Measurements from ENCODE around the gene FCRL3.

The FCRL3 gene

DNA sequence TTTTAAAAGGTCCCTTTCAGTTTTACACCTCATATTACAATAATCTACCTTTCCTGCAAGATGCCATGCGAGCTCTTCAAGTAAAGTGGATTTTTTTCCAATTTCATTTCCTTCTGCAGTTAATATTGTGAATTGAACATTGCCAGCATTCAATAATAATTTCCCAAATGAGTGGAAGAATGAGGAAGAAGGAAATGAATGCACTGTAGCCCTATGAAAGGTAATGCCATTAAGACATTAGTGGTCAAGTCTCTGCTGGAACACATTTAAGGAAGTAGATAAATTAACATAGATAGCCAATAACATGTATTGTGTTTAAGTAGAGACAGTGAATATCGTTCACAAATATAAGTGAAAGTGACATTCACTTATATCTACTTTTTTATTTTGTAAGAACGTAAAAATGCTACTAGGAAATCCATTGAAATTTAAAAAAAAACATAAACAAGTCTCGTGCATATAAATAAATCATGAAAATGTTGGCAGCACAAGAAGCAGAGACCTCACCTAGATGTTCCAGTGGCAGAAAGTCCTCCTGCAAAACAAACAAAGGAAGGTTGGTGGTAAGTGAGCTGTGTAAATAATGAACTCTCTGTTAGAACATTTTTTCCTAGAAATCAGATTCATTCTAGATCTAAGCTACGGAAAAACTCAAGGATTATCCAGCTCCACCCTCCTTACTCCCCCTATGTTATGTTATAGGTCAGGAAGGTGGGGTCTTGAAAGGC lies 17.7 kb downstream of the FCRL3 start:
- DNase-seq (ENCODE audit: low read depth): no peak

DNA sequence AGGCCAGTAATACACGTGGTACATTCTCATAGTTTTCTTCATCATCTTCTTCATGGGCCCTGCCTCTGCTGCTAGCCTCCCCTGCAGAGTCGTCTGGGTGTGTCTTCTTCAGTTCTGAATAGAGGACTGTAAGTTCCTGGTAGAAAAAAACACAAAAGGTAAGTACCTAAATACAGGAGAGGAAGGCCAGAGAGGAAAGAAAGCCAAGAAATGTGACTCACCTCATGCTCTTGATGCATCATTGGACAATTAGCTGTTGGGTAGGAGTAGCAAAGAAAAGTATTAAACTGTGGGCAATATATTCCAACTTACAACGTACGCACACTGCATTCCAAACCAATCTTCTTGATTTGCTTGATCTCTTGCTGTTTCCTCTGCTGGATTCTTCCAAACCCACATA lies 21.8 kb downstream of the FCRL3 start:
- no peak for DNase-seq (ENCODE audit: low read depth)

DNA sequence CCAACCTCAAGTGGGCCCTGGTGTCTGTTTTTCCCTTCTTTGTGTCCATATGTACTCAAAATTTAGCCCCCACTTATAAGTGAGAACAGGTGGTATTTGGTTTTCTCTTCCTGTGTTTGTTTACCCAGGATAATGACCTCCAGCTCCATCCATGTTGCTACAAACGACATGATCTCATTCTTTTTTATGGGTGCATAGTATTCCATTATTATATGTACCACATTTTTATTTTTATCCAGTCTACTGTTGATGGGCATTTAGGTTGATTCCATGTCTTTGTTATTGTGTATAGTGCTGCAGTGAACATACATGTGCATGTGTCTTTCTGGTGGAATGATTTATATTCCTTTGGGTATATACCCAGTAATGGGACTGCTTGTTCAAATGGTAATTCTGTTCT lies 27.6 kb downstream of the FCRL3 start:
- no peak for DNase-seq (ENCODE audit: low read depth)

DNA sequence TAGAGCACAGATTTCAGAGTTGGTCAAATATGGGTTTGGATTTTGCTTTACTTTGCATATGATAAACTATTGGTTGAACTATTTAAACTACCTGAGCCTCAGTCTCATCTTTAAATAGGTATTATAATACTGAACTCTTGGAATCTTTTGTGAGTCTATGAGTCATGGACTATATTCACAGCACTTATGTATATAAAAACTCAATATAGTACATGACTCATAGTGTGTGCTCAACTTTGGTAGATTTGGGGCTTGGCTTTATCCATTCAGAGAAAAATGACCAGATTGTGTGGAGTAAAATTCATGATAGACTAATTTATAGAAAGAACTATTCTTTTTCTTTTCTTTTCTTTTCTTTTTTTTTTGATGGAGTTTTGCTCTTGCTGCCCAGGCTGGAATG lies 28.7 kb downstream of the FCRL3 start:
- peak; percentile 18 for DNase-seq (ENCODE audit: low read depth)

DNA sequence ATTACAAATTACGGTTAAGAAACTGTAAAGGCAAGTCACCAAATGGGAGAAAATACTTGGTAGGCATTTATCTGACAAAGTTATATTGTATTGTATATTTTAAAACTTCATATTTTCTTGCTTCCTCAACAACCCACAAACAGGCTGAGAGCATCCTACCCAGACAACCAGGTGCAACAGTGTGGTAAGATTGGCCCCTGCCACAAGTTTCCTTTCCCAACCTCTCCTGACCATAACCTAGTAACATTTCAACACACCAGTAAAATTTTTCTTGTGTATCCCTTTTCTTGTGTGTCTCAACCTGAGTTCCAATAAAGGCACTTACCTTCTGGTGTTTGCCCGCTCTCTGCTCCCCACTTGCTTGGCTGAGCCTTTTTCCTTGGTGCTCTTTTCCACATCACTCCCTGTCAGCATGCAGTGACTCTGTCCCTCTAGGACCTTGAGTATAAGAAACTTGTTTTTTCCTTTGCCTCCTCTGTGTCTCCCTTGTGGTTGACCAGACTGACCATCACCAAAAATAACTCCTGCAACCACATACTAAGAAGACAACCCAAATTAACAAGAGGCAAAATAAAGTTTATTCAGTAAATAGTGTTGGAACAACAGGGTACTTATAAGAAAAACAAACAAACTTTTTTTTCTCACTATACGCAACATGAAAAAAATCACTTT lies 40.9 kb downstream of the FCRL3 start:
- DNase-seq (ENCODE audit: low read depth): no peak

DNA sequence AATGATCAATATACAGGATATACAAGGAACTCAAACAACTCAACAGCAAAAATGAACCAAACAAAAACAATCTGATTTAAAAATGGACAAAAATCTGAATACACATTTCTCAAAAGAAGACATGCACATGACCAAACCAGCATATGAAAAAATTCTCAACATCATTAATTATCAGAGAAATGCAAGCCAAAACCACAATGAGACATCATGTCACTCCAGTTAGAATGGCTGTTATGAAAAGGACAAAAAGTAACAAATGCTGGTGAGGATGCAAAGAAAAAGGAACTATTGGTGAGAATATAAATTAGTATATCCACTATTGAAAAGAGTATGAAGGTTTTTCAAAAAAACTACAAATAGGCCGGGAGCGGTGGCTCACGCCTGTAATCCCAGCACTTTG lies 42.0 kb downstream of the FCRL3 start:
- no peak for DNase-seq (ENCODE audit: low read depth)

DNA sequence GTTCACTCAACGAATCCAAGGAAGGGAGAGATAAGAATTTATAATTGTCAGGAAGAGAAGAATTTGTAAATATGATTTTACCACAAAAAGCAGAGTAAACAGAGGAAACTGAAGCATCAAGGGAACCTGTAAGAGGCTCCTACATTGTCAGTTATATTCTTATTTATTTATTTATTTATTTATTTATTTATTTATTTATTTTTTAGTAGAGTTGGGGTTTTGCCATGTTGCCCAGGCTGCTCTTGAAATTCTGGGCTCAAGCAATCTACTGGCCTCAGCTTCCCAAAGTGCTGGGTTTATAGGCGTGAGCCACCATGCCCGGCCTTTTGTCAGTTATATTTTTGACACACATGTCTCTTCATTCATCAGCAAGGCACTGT lies 47.1 kb downstream of the FCRL3 start:
- no peak for DNase-seq (ENCODE audit: low read depth)

DNA sequence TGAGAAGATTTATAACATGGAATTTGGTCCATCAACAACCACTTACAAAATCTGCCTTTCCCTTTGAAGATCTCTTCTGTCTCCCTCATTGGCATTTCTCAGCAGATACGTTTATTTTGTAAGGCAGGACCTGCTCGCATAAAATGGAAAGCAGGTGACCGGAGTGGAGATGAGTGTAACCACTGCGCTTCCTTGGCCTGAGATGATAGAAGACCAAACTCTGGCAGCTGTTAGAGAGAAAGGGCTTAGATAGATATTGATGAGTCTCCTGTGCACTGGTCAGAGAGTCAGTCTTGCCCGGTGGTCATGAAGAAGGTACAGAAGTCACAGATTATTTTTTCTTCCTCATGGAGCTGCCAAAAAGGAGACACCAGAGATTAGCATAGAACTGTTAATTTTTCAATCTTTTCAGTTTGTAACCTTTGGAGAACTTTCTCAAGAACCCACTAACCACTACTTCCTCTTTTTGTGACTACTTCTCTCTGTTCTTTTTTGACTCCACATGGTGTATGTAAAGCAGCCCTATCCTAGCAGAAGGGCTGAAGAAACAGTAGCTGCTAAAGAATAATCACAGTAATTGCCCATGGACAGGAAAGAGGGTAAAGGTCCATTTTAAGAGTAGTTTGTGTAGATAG lies 47.6 kb downstream of the FCRL3 start:
- DNase-seq (ENCODE audit: low read depth): no peak

DNA sequence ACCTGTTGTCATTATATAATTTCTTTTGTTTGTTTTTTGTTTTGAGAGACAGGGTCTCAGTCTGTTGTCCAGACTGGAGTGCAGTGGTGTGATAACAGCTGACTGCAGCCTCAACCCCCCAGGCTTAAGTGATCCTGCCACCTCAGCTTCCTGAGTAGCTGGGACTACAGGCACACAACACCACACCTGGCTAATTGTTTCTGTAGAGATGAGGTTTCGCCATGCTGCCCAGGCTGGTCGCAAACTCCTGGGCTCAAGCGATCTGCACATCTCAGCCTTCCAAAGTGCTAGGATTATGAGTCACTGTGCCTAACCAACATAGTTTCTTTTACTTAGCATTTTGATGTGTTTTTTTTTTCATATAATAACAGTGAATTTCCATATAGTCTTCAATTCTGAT lies 52.3 kb downstream of the FCRL3 start:
- no peak for DNase-seq (ENCODE audit: low read depth)

DNA sequence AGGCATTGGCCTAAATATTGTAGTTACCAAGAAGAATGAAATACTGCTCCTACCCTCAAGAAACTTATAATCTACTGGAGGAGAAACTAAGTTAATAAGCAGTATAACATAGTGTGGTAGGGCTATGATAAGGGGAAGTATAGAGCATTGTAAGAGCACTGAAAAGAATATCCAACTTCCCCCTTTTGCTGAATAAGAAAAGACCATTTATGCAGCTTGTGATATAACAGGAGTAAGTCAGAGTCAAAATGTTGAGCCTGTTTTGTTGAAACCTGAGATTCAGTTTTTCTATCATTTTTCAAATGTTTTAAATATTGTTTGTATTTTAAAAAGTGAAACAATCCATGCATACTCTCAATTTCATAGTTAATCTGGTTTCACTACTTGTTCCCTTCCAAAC lies 54.4 kb downstream of the FCRL3 start:
- no peak for DNase-seq (ENCODE audit: low read depth)

DNA sequence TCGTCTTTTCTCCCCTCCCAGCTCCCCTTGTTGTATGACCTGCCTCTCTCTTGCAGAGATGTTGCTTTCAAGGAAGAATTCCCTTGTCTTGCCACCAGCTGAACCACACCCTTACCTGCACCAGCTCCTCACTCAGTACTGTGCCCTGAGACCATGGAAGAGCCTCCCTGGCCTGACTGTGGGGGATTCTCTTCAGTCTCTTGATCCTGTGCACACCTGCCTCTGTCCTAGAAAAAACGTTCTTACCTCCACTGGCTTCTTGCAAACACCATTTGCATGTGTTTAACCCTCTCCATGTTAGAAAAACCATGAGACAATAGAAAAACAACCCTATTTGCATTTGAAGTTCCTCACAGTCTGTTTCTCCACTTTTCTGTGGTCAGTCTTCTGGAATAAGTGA lies 59.4 kb downstream of the FCRL3 start:
- no peak for DNase-seq (ENCODE audit: low read depth)

DNA sequence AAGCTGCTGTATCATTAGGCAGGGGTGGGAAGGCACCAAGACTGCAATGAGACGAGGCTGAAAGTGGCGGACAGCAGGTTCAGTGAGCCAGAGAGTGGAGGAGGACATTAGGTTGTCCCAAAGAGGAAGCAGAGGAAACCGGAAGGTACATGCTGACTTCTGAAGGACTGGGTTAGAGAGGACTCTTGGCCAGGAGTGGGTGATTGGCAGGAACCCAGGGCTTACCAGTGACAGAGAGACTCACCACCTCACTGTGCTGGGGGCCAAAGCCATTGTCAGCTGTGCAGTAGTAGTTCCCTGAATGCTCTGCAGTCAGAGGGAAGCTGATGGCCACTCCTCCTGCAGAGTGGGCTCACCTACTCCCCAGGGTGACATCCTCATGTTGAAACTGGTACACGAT lies 60.8 kb downstream of the FCRL3 start:
- DNase-seq (ENCODE audit: low read depth): no peak

DNA sequence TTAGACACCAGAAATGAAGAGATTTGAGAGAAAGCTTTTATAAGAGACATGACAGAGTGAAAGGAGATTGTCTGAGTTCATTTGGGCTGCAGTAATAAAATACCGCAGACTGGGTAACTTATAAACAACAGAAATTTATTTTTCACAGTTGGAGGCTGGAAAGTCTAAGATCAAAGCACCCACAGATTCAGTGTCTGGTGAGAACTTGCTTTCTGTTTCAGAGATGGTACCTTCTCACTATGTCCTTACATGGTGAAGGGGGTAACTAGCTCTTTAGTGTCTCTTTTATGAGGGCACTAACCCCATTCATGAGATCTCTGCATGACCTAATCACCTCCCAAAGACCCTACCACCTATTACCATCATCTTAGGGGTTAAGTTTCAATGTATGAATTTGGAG lies 71.8 kb downstream of the FCRL3 start:
- DNase-seq (ENCODE audit: low read depth): no peak

All from ELR (cell line).